Measurements from ENCODE around the gene GPR32.

GPR32 gene

DNA sequence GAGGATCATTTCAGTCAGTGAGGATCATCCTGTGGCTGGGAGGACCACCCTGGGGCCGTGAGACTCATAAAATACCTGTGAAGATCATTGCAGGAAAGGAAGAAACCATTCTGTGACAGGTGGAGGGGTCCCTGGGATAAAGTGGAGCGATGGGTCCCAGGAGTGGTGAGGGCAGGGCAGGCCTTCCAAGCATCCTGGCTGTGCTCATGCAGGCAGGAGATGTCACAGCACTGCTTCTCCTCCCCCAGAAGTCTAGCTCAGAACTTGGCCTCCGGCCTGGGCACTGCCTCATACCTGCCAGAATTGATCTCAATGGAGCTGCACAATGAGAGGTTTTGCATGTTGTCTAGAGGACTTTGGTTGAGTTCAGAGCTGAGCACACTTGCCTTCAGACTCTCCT, 42.2 kb downstream of the GPR32 start:
- TF ChIP-seq CTCF (IDR thresholded peaks at IDR 0.05; ENCODE audit: low read length, missing control alignments): no peak
- H3K4me3 ChIP-seq (replicated peaks; ENCODE audit: low read depth, low read length): no peak overlapping the region
- no peak for DNase-seq (ENCODE audit: low read depth)

DNA sequence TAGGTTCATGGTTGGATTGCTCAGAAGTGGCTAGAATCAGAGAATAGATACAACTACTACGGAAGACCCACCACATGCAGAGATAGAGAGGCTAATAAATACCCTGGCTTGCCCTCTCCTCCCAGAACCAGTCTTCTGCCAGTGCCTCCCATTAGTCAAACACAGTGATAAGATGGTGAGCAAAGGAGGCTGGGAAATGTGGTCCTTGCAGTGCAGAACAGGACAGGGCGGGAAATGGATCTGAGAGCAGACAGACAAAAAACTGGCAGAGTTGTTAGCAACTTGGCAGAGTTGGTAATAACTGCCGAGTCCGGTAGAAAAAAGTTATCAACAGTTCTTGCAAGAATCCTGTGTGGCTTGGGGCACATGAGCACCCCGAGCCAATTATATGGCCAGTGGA, 44.6 kb downstream of the GPR32 start:
- no peak overlapping the region for H3K4me3 ChIP-seq (replicated peaks; ENCODE audit: low read depth, low read length)
- no peak for DNase-seq (ENCODE audit: low read depth)
- TF ChIP-seq CTCF (IDR thresholded peaks at IDR 0.05; ENCODE audit: low read length, missing control alignments): no peak

DNA sequence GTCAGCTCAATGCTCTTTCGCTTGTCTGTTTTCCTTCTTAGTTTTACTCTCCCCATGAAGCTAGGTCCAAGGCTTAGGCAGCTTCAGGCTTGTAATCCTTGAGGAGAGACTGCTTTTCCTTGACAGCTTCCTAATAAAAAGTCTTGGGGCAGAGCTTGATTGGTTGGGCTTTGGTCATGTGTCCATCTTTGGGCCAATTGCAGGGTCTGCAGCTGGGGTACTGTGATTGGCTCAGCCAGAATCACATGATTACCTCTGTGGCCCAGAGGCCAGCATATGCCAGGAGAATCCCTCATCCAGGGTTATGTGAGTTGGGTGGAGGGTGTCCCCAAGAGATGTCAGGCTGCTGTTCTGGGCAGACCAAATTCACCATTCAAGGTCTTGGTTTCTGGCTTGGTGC, 45.2 kb downstream of the GPR32 start:
- no peak for TF ChIP-seq CTCF (IDR thresholded peaks at IDR 0.05; ENCODE audit: low read length, missing control alignments)
- DNase-seq (ENCODE audit: low read depth): no peak
- no peak overlapping the region for H3K4me3 ChIP-seq (replicated peaks; ENCODE audit: low read depth, low read length)

DNA sequence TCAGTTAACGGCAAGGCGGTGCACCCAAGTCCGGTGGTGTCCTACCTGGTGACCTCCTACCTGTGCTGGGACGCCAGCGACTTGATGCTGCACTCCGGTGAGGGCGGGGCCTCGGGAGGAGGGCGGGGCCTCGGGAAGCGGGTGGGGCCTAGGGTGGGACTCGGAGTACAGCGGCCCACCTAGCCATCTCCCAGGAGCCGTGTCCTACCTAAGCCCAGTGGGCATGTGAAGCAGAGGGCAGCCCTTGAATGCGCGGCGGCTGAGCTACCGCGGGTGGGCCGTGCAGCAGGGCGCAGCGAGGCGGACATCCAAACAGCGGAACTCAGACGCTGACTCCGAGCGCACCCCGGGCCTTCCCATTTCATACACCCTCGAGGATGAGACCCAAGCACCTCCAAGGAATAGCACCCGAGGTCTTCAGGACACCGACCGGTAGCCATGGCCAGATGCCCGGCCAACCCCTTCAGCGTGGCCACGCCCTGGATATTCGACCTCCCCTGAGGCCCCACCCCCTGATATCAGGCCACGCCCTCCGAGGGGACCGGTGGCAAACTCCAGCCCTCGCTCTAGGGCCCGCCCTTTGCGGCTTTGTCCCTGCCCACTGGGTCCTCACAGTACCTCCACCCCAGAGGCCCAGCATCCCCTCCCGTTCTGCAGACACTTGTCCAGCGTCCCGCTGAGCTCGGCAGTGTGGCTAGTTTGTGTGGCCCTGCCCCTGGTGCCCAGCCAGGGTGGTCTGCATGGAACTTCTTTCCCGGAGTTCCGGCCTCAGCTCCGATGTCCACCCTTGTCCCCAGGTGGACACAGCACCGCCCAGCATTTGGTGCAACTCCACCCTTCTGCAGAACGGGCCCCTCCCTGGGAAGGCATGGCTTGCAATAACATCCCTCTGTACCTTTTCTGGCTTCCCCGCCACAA, 47.9 kb downstream of the GPR32 start:
- peak; percentile 10 for DNase-seq (ENCODE audit: low read depth)
- no peak for TF ChIP-seq CTCF (IDR thresholded peaks at IDR 0.05; ENCODE audit: low read length, missing control alignments)
- peak overlapping the region; percentile 44 for H3K4me3 ChIP-seq (replicated peaks; ENCODE audit: low read depth, low read length)

GRCh38 chr19:50818859-50819472, 48.7 kb downstream of the GPR32 start:
- no peak overlapping the region for H3K4me3 ChIP-seq (replicated peaks; ENCODE audit: low read depth, low read length)
- no peak for TF ChIP-seq CTCF (IDR thresholded peaks at IDR 0.05; ENCODE audit: low read length, missing control alignments)
- no peak for DNase-seq (ENCODE audit: low read depth)

- no peak overlapping the region for H3K4me3 ChIP-seq (replicated peaks; ENCODE audit: low read depth, low read length)
- TF ChIP-seq CTCF (IDR thresholded peaks at IDR 0.05; ENCODE audit: low read length, missing control alignments): no peak
- no peak for DNase-seq (ENCODE audit: low read depth)
These were observed 49.4 kb downstream of the GPR32 start for GRCh38 chr19:50819636-50820035.

Data from fibroblast of pulmonary artery (primary cell).